AG09309 (cell line): ENCODE measurements around the gene ABCC12.
"Not testable (repeated sequence)": the region's sequence is repeated elsewhere in the genome, so short reads cannot be mapped to it uniquely, and the experiment has no call there.

ENCODE experiments used
- DNase-seq: peaks from one replicate; pipeline ENCODE4 v3.0.0-alpha.2; 2010; ENCODE audit warnings: low read depth
- H3K4me3 ChIP-seq: 2 replicates; pipeline ENCODE4 v1.5.1; 2011; ENCODE audit warnings: mild to moderate bottlenecking, low read depth, low read length, moderate library complexity; ENCODE audit not compliant: control insufficient read depth
- CTCF ChIP-seq: IDR thresholded peaks from 2 replicates; pipeline ENCODE4 v1.5.1; 2011; ENCODE audit warnings: mild to moderate bottlenecking, low read depth, low read length, inconsistent platforms; ENCODE audit not compliant: insufficient read depth, control insufficient read depth; ENCODE audit errors: missing control alignments

Gene ABCC12

DNA sequence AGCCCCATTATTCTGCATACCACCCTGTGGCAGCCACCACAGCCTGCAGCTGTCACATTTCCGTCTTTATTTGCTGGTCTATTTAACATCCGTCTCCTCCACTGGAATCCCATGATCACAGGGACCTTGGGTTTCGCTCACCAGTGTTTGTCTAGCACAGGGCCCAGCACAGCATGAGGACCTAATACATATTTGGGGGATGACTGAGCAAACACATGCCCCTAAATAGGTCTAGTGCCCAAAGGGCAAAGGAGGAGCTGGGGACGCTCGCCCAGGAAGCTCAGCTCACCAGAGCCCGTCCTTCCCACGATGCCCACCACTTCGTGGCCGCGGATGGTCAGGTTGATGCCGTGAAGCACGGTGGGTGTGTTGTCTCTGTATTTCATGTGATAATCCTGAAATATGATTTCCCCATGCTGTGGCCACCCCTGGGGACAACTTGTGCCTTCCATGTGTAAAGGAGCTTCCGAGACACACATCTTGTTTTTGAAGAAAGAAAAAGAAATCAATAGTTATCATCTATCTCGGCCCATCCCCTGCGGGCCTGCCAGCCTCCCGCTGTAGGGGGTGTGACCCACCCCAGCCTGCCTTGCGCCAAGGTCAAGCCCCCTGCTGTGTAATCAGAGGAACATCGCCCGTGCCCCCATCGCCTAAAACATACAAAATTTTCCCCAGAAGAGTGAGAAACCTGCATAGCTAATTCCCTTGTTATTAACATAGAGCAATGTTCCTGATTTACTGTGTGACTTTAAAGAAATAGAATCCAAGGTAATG lies 21.0 kb upstream of the ABCC12 start:
- no peak for DNase-seq
- TF ChIP-seq CTCF: no peak

GRCh38 chr16:48173889-48174288 lies 18.1 kb upstream of the ABCC12 start:
- DNase-seq: no peak
- TF ChIP-seq CTCF: no peak
- no peak overlapping the region for H3K4me3 ChIP-seq

More for the DNA sequence above, 21.0 kb upstream of the ABCC12 start:
- H3K4me3 ChIP-seq: no peak overlapping the region

DNA sequence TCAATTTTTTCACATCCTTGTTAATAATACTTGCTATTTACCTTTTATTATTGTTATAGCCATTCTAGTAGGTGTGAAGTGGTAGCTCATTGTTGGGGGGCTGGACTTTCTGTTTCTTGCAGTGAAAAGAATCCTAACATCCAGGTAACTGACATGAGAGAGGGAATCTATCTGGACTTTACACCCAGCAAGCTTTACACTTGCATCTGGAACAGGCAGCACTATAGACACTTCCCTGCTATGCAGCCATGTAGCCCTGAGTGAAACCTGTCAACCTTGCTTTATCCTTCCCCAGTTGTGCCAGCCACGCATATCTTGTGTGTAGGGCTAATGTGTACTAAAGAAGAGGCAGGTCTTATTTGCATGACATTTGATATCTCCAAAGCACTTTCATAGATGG lies 16.9 kb upstream of the ABCC12 start:
- DNase-seq: no peak
- no peak for TF ChIP-seq CTCF
- H3K4me3 ChIP-seq: no peak overlapping the region

- no peak for TF ChIP-seq CTCF
- H3K4me3 ChIP-seq: no peak overlapping the region
- no peak for DNase-seq
Measured at GRCh38 chr16:48169896-48170295, 14.1 kb upstream of the ABCC12 start.

DNA sequence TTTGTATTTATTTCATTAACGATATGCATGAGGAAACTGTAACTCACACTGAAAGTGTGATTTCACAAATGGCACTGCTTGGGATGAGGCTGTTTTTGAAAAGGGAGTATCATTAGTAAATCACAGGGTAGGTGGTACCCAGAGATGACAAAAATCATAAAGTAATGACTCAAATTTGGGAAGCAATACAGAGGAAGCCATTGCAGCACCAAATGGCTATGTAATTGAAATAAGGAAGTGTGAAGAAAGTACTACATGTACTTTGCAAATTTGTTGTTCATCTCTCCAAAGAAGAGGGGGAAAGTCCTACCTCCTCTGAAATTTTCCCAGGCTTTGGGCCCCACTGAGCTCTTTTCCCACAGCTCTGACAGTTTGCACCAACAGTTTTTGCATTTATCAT lies 12.3 kb upstream of the ABCC12 start:
- H3K4me3 ChIP-seq: no peak overlapping the region
- no peak for TF ChIP-seq CTCF
- no peak for DNase-seq

GRCh38 chr16:48166617-48167016 lies 10.8 kb upstream of the ABCC12 start:
- not testable (repeated sequence) for H3K4me3 ChIP-seq, DNase-seq

- DNase-seq: no peak
- no peak for TF ChIP-seq CTCF
Measured at GRCh38 chr16:48165961-48166578, 10.3 kb upstream of the ABCC12 start.

More at GRCh38 chr16:48165961-48166578, 10.3 kb upstream of the ABCC12 start:
- H3K4me3 ChIP-seq: no peak overlapping the region
